ENCODE data around the gene ABL1.
"Not testable (repeated sequence)": the region's sequence is repeated elsewhere in the genome, so short reads cannot be mapped to it uniquely, and the experiment has no call there.

ABL1 gene

DNA sequence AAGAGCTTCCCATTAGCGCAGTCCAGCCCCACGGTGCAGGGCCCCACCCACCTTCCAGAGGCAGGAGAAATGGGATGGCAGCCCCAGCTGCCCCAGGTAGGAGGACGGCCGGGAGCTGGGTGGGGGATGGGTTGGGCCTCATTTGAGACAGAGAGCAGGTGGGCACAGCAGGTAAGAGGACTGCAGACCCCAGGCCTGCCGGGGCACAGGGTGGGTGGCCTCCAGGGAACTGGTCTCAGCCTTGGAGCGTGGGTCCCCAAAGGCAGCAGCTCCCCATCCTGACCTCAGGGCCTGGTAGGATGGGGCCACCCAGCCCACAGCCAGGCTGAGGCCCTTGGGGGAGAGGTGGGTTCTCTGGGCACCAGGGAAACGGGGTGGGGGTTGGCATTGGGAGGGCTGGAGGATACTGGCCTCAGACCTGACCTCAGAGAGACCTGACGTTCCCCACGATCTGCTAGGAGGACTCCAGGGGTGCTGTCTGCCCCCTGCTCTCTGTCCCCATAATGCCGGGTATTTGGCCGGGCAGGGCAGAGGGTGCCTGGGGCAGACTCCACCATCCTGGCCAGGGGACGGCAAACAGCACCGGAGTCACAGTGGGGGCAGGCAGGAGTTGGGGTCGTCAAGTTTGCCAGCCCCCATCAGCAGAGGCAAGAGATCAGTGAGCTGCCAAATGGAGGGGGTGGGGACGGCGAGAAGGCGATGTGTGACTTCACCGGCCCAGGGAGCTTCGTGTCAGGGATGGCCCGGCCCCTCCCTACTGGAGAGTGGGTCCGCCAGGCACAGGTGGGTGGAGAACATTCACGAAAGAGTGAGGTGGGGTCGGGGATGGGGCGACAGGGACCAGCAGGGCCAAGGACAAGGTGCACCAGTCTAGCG, 68.4 kb downstream of the ABL1 start:
- Histone ChIP-seq H3K4me3 (ENCODE audit: low read length in 2 of 2) (no peak overlapping the region), H3K27me3 (ENCODE audit: control insufficient read depth in 2 of 2, insufficient read depth in 2 of 2, low read length in 2 of 2) (peaks cover 3% of the 10 kb centered on the region in 2 donors), H3K4me1 (ENCODE audit: control insufficient read depth in 2 of 2, insufficient read depth in 2 of 2, low read length in 2 of 2) (peaks cover 0 to under 1% of the 10 kb centered on the region in 2 donors), H3K9ac (ENCODE audit: low read depth in 1 of 2, low read length in 2 of 2) (no peak overlapping the region), H3K36me3 (ENCODE audit: control insufficient read depth in 2 of 2, insufficient read depth in 2 of 2, low read length in 2 of 2) (no peaks in the 10 kb centered on the region), H3K9me3 (ENCODE audit: control insufficient read depth in 2 of 2, low read length in 2 of 2) (no peaks in the 10 kb centered on the region), H3K27ac (ENCODE audit: low read depth in 2 of 2, low read length in 2 of 2) (no peak overlapping the region)

DNA sequence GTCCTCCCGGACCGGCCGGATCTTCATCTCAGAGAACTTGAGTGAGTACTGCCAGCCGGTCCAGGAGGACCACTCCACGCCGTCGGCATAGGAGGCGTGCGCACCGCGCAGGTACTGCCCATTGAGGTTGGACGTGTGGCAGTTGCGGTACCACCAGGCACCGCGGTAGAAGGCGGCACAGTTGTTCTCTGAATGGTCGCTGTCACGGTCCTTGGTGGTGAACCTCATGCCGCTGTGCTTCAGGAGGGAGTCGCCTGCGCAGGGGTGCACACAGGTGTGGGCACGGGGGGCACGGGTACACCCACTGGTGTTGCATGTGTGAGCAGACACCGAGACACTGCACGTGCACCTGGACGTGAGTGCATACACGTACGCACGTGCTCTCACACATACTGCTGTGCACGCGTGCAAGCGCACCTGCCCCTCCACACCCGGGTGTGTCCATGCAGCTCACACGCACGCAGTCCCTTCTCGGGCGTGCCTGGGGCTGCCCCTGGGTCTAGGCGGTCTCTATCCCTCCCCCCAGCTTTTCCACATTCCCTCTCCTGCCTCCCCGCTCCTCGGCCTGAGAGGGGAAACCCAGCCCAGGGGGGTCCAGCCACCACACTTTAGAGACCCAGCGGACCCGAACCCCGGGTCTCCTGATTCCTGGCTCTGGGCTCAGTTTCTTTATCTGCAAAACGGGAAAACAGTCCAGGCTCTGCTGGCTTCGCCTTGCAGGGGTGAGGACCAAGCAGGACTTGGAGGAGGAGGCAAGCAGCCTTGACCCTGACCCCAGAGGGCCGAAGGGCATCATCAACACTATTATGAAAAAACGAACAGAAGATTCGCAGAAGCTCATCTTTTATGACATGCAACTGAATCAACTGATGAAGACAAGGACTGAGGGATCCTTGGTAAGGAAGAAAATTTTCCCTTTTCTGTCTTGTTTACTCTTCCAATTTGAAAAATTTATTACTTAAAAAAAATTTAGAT, 69.3 kb downstream of the ABL1 start:
- Histone ChIP-seq H3K36me3 (ENCODE audit: control insufficient read depth in 2 of 2, insufficient read depth in 2 of 2, low read length in 2 of 2) (no peaks in the 10 kb centered on the region), H3K4me3 (ENCODE audit: low read length in 2 of 2) (no peak overlapping the region), H3K9ac (ENCODE audit: low read depth in 1 of 2, low read length in 2 of 2) (no peak overlapping the region), H3K27ac (ENCODE audit: low read depth in 2 of 2, low read length in 2 of 2) (no peak overlapping the region), H3K9me3 (ENCODE audit: control insufficient read depth in 2 of 2, low read length in 2 of 2) (no peaks in the 10 kb centered on the region), H3K4me1 (ENCODE audit: control insufficient read depth in 2 of 2, insufficient read depth in 2 of 2, low read length in 2 of 2) (no peaks in the 10 kb centered on the region), H3K27me3 (ENCODE audit: control insufficient read depth in 2 of 2, insufficient read depth in 2 of 2, low read length in 2 of 2) (peaks cover 3% of the 10 kb centered on the region in 2 donors)

DNA sequence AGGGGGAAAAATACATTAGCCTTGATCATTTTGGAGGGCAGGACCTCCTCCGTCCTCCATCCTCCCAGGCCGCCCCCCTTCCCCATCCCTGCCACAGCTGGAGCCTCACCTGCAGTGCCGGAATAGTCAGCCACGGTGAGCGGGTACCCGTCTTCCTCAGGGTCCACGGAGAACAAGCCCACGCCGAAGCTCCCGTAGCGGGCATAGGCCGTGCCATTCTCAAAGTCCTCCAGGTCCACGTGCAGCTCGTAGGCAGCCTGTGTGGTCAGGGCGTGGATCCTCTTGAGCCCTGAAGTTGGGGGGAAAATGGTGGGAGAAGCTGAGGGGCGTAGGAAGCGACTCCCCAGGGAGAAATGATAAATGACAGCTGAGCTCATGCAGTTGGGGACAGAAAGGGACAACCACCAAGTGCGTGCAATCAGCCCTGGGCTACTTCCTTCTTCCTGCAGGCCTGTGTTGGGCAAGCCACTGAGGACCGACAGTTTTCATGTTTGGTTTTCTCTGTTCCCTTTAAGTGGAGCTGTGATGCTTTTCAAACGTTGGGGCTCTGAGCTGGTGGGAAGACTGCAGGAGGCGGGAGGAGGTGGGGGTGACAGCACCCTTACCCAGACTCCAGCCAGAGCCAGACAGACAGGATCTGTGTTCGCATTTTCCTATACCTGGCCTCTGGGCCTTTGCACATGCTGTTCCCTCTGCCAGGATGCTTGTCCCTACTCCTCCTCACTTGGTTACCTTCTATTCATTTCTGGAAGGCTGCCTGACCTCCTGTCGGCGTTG, 70.3 kb downstream of the ABL1 start:
- Histone ChIP-seq H3K4me3 (ENCODE audit: low read length in 2 of 2) (no peak overlapping the region), H3K4me1 (ENCODE audit: control insufficient read depth in 2 of 2, insufficient read depth in 2 of 2, low read length in 2 of 2) (no peaks in the 10 kb centered on the region), H3K27ac (ENCODE audit: low read depth in 2 of 2, low read length in 2 of 2) (no peak overlapping the region), H3K36me3 (ENCODE audit: control insufficient read depth in 2 of 2, insufficient read depth in 2 of 2, low read length in 2 of 2) (no peaks in the 10 kb centered on the region), H3K27me3 (ENCODE audit: control insufficient read depth in 2 of 2, insufficient read depth in 2 of 2, low read length in 2 of 2) (peaks cover 0 to 3% of the 10 kb centered on the region in 2 donors), H3K9ac (ENCODE audit: low read depth in 1 of 2, low read length in 2 of 2) (no peak overlapping the region), H3K9me3 (ENCODE audit: control insufficient read depth in 2 of 2, low read length in 2 of 2) (no peaks in the 10 kb centered on the region)

DNA sequence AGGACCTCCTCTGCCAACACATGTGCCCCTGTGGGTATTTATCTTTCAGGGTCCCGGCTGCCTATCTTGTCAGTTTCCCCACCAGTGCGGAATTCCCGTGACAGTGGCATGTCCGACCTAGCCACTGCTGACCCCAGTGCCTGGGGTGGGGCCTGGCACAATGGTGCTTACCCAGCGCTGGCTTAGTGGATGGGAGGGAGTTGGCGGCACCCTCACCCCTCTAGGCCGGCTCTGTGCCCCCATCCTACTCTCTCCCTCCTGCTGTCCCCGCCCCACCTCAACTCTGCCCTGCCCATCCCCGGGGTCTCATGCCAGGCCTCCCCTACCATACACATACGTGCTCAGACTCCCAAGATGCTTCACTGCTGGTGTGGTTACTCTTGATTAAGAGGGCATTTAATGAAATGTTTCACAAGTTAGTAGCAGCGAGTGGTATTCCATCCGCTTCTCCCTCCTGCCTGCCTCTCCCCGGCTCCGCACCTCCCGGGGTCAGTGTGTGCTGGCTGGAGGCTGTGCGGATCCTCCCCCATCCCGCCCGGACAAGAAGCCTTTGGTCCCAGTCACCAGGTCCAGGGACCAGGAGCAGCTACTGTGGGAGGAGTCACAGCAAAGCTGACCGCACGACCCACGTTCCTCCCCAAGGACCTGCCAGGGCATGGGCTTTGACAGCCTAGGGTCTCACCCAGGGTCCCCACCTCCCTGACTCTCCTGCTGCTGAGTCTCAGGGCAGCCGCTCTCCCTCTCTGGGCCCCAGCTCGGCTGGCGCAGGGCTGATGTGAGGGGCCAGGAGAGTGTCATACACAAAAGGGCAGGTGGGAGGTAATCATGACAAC, 71.1 kb downstream of the ABL1 start:
- no peak overlapping the region for H3K4me3 ChIP-seq (ENCODE audit: low read length in 2 of 2)
- H3K9me3 ChIP-seq (ENCODE audit: control insufficient read depth in 2 of 2, low read length in 2 of 2): no peaks in the 10 kb centered on the region
- no peak overlapping the region for H3K9ac ChIP-seq (ENCODE audit: low read depth in 1 of 2, low read length in 2 of 2)
- H3K27me3 ChIP-seq (ENCODE audit: control insufficient read depth in 2 of 2, insufficient read depth in 2 of 2, low read length in 2 of 2): peaks cover 0 to 3% of the 10 kb centered on the region in 2 donors
- no peak overlapping the region for H3K27ac ChIP-seq (ENCODE audit: low read depth in 2 of 2, low read length in 2 of 2)
- no peaks in the 10 kb centered on the region for H3K36me3 ChIP-seq (ENCODE audit: control insufficient read depth in 2 of 2, insufficient read depth in 2 of 2, low read length in 2 of 2)
- no peaks in the 10 kb centered on the region for H3K4me1 ChIP-seq (ENCODE audit: control insufficient read depth in 2 of 2, insufficient read depth in 2 of 2, low read length in 2 of 2)

DNA sequence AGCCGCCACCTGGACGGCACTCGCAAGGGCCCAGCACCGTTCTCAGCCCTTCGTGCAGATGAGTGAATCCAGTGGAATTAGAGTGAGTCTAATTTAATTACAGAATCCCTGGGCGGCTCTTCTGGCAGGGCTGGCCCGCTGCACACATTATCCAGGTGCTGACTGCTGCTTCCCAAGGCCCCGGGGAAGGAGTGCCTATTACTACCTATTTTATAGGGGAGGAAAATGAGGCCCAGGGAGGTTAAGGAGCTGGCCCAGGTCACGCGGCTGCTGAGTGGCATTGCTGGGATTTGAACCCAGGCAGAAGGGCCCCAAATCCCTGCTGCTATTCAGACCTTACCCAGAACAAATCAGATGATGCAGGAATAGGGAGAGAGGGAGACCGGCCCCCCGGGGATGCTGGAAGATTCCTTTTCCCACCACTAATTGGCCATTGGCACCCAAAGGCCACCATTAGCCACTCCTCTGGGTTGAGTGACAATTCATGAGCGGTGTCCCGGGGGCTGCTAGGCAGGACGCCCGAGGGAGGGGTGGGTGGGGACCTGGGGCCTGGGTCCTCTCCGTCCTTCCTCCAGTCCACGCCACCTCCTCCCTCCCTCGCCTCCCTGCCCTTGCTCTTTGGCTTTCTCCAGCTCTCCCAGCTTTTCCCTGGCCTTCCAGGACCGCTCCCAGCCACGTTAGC, 71.8 kb downstream of the ABL1 start:
- no peaks in the 10 kb centered on the region for H3K36me3 ChIP-seq (ENCODE audit: control insufficient read depth in 2 of 2, insufficient read depth in 2 of 2, low read length in 2 of 2)
- no peak overlapping the region for H3K9ac ChIP-seq (ENCODE audit: low read depth in 1 of 2, low read length in 2 of 2)
- no peaks in the 10 kb centered on the region for H3K4me1 ChIP-seq (ENCODE audit: control insufficient read depth in 2 of 2, insufficient read depth in 2 of 2, low read length in 2 of 2)
- no peaks in the 10 kb centered on the region for H3K27me3 ChIP-seq (ENCODE audit: control insufficient read depth in 2 of 2, insufficient read depth in 2 of 2, low read length in 2 of 2)
- H3K27ac ChIP-seq (ENCODE audit: low read depth in 2 of 2, low read length in 2 of 2): no peak overlapping the region
- H3K4me3 ChIP-seq (ENCODE audit: low read length in 2 of 2): no peak overlapping the region
- no peaks in the 10 kb centered on the region for H3K9me3 ChIP-seq (ENCODE audit: control insufficient read depth in 2 of 2, low read length in 2 of 2)

DNA sequence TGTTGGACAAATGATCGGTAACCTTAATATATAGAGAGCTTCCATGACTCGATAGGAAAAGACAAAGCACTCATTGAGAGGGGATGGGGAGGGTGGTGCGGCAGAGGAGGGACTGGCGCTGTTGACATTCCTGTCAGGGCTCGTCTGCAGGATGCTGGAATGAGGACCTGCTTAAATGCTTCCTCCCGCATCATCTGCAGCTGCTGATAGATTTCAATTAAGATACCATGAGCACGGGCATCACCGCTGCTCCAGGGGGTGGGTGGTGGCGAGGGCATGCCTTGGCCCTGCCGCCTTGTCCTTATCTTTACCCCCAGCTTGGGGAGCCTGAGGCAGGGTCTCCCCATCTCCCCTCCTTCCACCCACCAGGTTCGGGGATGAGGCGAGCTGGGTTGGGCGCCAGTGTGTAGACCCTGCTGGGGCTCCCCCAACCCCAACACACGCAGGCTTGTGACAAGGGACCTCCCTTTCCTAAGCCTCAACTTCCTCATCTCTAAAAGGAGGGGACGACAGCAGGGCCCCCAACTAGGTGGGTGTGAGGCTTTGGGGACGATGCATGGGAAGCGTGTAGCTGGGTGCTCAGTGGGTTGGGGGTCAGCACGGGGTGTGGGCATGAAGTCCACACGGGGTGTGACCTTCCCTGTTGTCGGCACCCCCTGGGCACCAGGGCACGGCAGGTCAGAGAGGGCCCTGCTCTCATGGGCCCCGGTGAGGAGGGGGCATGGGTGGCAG, 73.3 kb downstream of the ABL1 start:
- no peaks in the 10 kb centered on the region for H3K36me3 ChIP-seq (ENCODE audit: control insufficient read depth in 2 of 2, insufficient read depth in 2 of 2, low read length in 2 of 2)
- no peaks in the 10 kb centered on the region for H3K4me1 ChIP-seq (ENCODE audit: control insufficient read depth in 2 of 2, insufficient read depth in 2 of 2, low read length in 2 of 2)
- H3K9ac ChIP-seq (ENCODE audit: low read depth in 1 of 2, low read length in 2 of 2): no peak overlapping the region
- no peaks in the 10 kb centered on the region for H3K27me3 ChIP-seq (ENCODE audit: control insufficient read depth in 2 of 2, insufficient read depth in 2 of 2, low read length in 2 of 2)
- H3K9me3 ChIP-seq (ENCODE audit: control insufficient read depth in 2 of 2, low read length in 2 of 2): no peaks in the 10 kb centered on the region
- no peak overlapping the region for H3K27ac ChIP-seq (ENCODE audit: low read depth in 2 of 2, low read length in 2 of 2)
- H3K4me3 ChIP-seq (ENCODE audit: low read length in 2 of 2): no peak overlapping the region

DNA sequence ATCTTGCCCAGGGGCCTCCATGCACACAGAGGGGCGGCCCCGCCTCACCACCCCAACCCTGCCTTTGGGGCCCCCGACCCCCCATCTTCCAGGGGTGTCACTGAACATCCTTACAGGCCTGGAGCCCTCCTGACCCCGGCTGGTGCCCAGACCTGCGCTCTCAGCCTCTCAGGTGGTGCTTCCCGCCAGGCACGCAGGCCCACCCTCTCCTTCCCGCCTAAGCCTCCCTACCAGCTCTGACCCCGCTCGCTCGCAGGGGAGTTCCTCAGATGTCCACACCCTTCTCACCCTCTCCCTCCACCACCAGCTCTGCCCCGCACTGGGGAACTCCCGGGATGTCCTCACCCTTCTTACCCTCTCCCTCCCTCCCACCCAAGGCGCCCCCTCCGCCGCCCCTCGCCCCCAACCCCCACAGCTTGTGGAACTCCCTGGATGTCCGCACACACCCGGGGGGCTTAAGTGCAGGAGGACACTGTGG, 73.9 kb downstream of the ABL1 start:
- Histone ChIP-seq H3K36me3 (ENCODE audit: control insufficient read depth in 2 of 2, insufficient read depth in 2 of 2, low read length in 2 of 2) (no peaks in the 10 kb centered on the region), H3K9ac (ENCODE audit: low read depth in 1 of 2, low read length in 2 of 2) (no peak overlapping the region), H3K27ac (ENCODE audit: low read depth in 2 of 2, low read length in 2 of 2) (no peak overlapping the region), H3K27me3 (ENCODE audit: control insufficient read depth in 2 of 2, insufficient read depth in 2 of 2, low read length in 2 of 2) (no peaks in the 10 kb centered on the region), H3K4me3 (ENCODE audit: low read length in 2 of 2) (no peak overlapping the region), H3K4me1 (ENCODE audit: control insufficient read depth in 2 of 2, insufficient read depth in 2 of 2, low read length in 2 of 2) (no peaks in the 10 kb centered on the region), H3K9me3 (ENCODE audit: control insufficient read depth in 2 of 2, low read length in 2 of 2) (no peaks in the 10 kb centered on the region)

DNA sequence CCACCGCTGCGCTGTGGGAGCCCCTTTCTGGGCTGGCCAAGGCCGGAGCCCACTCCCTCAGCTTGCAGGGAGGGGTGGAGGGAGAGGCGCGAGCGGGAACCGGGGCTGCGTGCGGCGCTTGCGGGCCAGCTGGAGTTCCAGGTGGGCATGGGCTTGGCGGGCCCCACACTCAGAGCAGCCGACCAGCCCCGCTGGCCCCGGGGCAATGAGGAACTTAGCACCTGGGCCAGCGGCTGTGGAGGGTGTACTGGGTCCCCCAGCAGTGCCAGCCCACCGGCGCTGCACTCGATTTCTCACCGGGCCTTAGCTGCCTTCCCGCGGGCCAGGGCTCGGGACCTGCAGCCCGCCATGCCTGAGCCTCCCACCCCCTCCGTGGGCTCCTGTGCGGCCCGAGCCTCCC, 75.0 kb downstream of the ABL1 start:
- H3K9me3 ChIP-seq (ENCODE audit: control insufficient read depth in 2 of 2, low read length in 2 of 2); H3K27ac ChIP-seq (ENCODE audit: low read depth in 2 of 2, low read length in 2 of 2); H3K36me3 ChIP-seq (ENCODE audit: control insufficient read depth in 2 of 2, insufficient read depth in 2 of 2, low read length in 2 of 2); H3K4me1 ChIP-seq (ENCODE audit: control insufficient read depth in 2 of 2, insufficient read depth in 2 of 2, low read length in 2 of 2); H3K9ac ChIP-seq (ENCODE audit: low read depth in 1 of 2, low read length in 2 of 2); H3K27me3 ChIP-seq (ENCODE audit: control insufficient read depth in 2 of 2, insufficient read depth in 2 of 2, low read length in 2 of 2); H3K4me3 ChIP-seq (ENCODE audit: low read length in 2 of 2): not testable (repeated sequence)

Measured in mucosa of rectum (tissue), 2 donors.